Measurements from ENCODE around the gene LMO7. TPM values are rescaled to one million over a fixed set of nuclear protein-coding genes. Genes with fewer than 3 reads are reported as not detected.

Gene LMO7
- total RNA-seq, 1 experiment from 2014 or later: 20.4 TPM

DNA sequence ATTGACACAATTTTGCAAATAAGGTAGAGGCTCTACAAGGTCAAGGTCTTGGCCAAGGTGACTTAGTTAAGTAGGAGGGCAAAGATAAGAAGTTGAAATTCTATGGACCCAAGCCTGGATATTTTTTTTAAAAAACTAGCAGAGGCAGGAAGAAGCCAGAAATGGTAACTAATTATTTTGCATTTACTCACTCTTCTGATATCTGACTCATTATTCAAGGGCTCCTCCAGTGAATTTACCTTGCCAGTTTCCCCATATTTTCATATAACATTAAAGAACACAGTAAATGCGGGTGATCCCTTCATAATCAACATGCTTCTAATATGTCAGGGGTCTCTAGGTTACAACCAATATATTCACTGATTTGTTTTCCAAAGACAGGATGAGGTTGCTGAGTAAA is 246.1 kb downstream of the LMO7 start:
- Mint-ChIP-seq H3K4me3 (no peak overlapping the region), H3K9me3 (no peaks in the 10 kb centered on the region; a peak in 1 of 5 replicates), H3K36me3 (ENCODE audit: insufficient read depth in 1 of 3, low read depth in 3 of 3) (no peaks in the 10 kb centered on the region; a peak in 1 of 7 replicates), H3K27me3 (ENCODE audit: low read depth) (no peaks in the 10 kb centered on the region), H3K27ac (no peak overlapping the region), H3K4me1 (peaks cover 5 to 10% of the 10 kb centered on the region in 2 experiments)
- Histone ChIP-seq H3T11ph (ENCODE audit: low read length) (no peak overlapping the region), H2BK120ac (ENCODE audit: low read depth, low read length, poor library complexity, severe bottlenecking) (no peak overlapping the region), H3K4me2 (ENCODE audit: insufficient read depth, insufficient read length, low read length) (no peak overlapping the region), H2BK12ac (ENCODE audit: insufficient read length, low read depth, low read length) (no peak overlapping the region), H3K27me3 (ENCODE audit: insufficient read depth, low read length) (no peaks in the 10 kb centered on the region), H3K14ac (ENCODE audit: insufficient read depth, low read length) (no peak overlapping the region), H4K91ac (ENCODE audit: insufficient read length, low read depth, low read length) (no peak overlapping the region), H3K9ac (ENCODE audit: extremely low read depth, insufficient read length, low read length) (no peak overlapping the region), H4K5ac (ENCODE audit: insufficient read length, low read depth, low read length) (no peak overlapping the region), H3K9me3 (ENCODE audit: control insufficient read depth, low read depth, low read length) (no peaks in the 10 kb centered on the region), H3K18ac (ENCODE audit: insufficient read length, low read depth, low read length) (no peak overlapping the region), H3K27ac (ENCODE audit: insufficient read length, low read depth, low read length) (no peak overlapping the region), H3K56ac (ENCODE audit: insufficient read length, low read depth, low read length) (no peak overlapping the region), H3K4ac (ENCODE audit: low read depth, low read length) (no peak overlapping the region), H2AK5ac (ENCODE audit: insufficient read length, low read length) (no peak overlapping the region), H2BK5ac (ENCODE audit: insufficient read length, low read length) (no peak overlapping the region), H3K23me2 (ENCODE audit: insufficient read length, low read depth, low read length, poor library complexity, severe bottlenecking) (no peaks in the 10 kb centered on the region), H3K4me1 (ENCODE audit: insufficient read depth, low read length) (no peaks in the 10 kb centered on the region), H2BK15ac (ENCODE audit: low read depth, low read length) (no peak overlapping the region), H3K23ac (ENCODE audit: insufficient read length, low read depth, low read length) (no peak overlapping the region), H3K79me1 (ENCODE audit: insufficient read depth, low read depth, low read length, poor library complexity, severe bottlenecking) (no peaks in the 10 kb centered on the region), H2AFZ (ENCODE audit: low read length) (no peak overlapping the region), H4K8ac (replicated peaks; ENCODE audit: insufficient read length, low read depth, low read length) (no peak overlapping the region), H4K20me1 (ENCODE audit: control insufficient read depth, insufficient read depth, insufficient read length) (no peaks in the 10 kb centered on the region), H2BK20ac (ENCODE audit: low read depth, low read length, poor library complexity, severe bottlenecking) (no peak overlapping the region), H3K79me2 (ENCODE audit: insufficient read depth, low read length) (no peaks in the 10 kb centered on the region)
- TF ChIP-seq, protein P1, sequence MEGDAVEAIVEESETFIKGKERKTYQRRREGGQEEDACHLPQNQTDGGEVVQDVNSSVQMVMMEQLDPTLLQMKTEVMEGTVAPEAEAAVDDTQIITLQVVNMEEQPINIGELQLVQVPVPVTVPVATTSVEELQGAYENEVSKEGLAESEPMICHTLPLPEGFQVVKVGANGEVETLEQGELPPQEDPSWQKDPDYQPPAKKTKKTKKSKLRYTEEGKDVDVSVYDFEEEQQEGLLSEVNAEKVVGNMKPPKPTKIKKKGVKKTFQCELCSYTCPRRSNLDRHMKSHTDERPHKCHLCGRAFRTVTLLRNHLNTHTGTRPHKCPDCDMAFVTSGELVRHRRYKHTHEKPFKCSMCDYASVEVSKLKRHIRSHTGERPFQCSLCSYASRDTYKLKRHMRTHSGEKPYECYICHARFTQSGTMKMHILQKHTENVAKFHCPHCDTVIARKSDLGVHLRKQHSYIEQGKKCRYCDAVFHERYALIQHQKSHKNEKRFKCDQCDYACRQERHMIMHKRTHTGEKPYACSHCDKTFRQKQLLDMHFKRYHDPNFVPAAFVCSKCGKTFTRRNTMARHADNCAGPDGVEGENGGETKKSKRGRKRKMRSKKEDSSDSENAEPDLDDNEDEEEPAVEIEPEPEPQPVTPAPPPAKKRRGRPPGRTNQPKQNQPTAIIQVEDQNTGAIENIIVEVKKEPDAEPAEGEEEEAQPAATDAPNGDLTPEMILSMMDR (conservative IDR thresholded peaks at IDR 0.05): no peak
- no CpG with 5 or more reads among the region's 1 CpG for WGBS (ENCODE audit: extremely low coverage, insufficient read length, low lambda C conversion rate)
- DNase-seq: no peak
